GM23338 (cell line): ENCODE measurements around the gene PTS. TPM values are rescaled to one million over a fixed set of nuclear protein-coding genes. Genes with fewer than 3 reads are reported as not detected.

ENCODE experiments used
- ATAC-seq: fragments of 200-7000 bp; cut with Tn5 transposase; 3 replicates; pipeline ENCODE4 v1.9.1; 2020
- DNase-seq: peaks from one replicate; pipeline ENCODE4 v3.0.0-alpha.2; 2015; ENCODE audit warnings: low spot score
- H2AFZ ChIP-seq: fragments of 200-600 bp; sonication (generic); 2 replicates; pipeline ENCODE4 v1.8.0; 2016; ENCODE audit warnings: antibody characterized with exemption, mild to moderate bottlenecking, moderate library complexity
- H3F3A ChIP-seq: fragments of 200-600 bp; sonication (generic); replicated peaks from 2 replicates; pipeline ENCODE4 v1.8.0; 2017; ENCODE audit warnings: antibody characterized with exemption, mixed run types, low read depth
- H3K27ac ChIP-seq: fragments of 200-600 bp; sonication (generic); 2 replicates; pipeline ENCODE4 v1.6.1; 2016; ENCODE audit warnings: low read depth
- H3K27me3 ChIP-seq: fragments of 200-600 bp; sonication (generic); 2 replicates; pipeline ENCODE4 v1.8.0; 2016; ENCODE audit warnings: mild to moderate bottlenecking, mixed run types, moderate library complexity; ENCODE audit not compliant: insufficient read depth
- H3K36me3 ChIP-seq: fragments of 200-600 bp; sonication (generic); 2 replicates; pipeline ENCODE4 v1.8.0; 2016; ENCODE audit warnings: mild to moderate bottlenecking; ENCODE audit not compliant: insufficient read depth
- H3K4me1 ChIP-seq: fragments of 200-600 bp; sonication (generic); 2 replicates; pipeline ENCODE4 v1.8.0; 2016; ENCODE audit warnings: mild to moderate bottlenecking, moderate library complexity; ENCODE audit not compliant: insufficient read depth
- H3K4me2 ChIP-seq: fragments of 200-600 bp; sonication (generic); 2 replicates; pipeline ENCODE4 v1.7.1; 2017; ENCODE audit warnings: mixed run types
- H3K4me3 ChIP-seq: fragments of 200-600 bp; sonication (generic); 2 replicates; pipeline ENCODE4 v1.6.1; 2016; ENCODE audit warnings: mixed run types
- H3K79me2 ChIP-seq: fragments of 200-600 bp; sonication (generic); replicated peaks from 2 replicates; pipeline ENCODE4 v1.8.0; 2017; ENCODE audit warnings: mild to moderate bottlenecking; ENCODE audit not compliant: insufficient read depth
- H3K9me2 ChIP-seq: fragments of 200-600 bp; sonication (generic); 2 replicates; pipeline ENCODE4 v1.8.0; 2017; ENCODE audit not compliant: insufficient read depth
- H4K20me1 ChIP-seq: fragments of 200-600 bp; sonication (generic); replicated peaks from 2 replicates; pipeline ENCODE4 v1.8.0; 2017; ENCODE audit warnings: mild to moderate bottlenecking; ENCODE audit not compliant: insufficient read depth
- H3K27ac Mint-ChIP-seq: 2 replicates; pipeline ENCODE4 v1.8.0; 2020; ENCODE audit warnings: inconsistent platforms, mild to moderate bottlenecking, moderate library complexity, mixed read lengths
- H3K27me3 Mint-ChIP-seq: 3 replicates; pipeline ENCODE4 v1.8.0; 2022; ENCODE audit warnings: low read depth, mild to moderate bottlenecking, moderate library complexity, mixed read lengths, inconsistent platforms; ENCODE audit not compliant: insufficient read depth, poor library complexity
- H3K36me3 Mint-ChIP-seq: 3 replicates; pipeline ENCODE4 v1.8.0; 2021; ENCODE audit warnings: low read depth, mild to moderate bottlenecking, inconsistent platforms, moderate library complexity, mixed read lengths
- H3K4me1 Mint-ChIP-seq: 3 replicates; pipeline ENCODE4 v1.8.0; 2020; ENCODE audit warnings: mild to moderate bottlenecking, inconsistent platforms, mixed read lengths
- H3K4me3 Mint-ChIP-seq: 3 replicates; pipeline ENCODE4 v1.8.0; 2021; ENCODE audit warnings: moderate library complexity, mild to moderate bottlenecking, inconsistent platforms, mixed read lengths
- H3K9me3 Mint-ChIP-seq: 3 replicates; pipeline ENCODE4 v1.8.0; 2020; ENCODE audit warnings: moderate library complexity, mild to moderate bottlenecking, inconsistent platforms, mixed read lengths
- CREB1 ChIP-seq: fragments of 250-450 bp; sonication (Bioruptor Pico); IDR thresholded peaks from 2 replicates; pipeline ENCODE4 v1.5.0; 2020; ENCODE audit warnings: low read depth, mild to moderate bottlenecking, moderate library complexity
- CTCF ChIP-seq, 2 experiments: fragments of 200-600 bp in 1 of 2; sonication (generic) in 1 of 2; conservative IDR thresholded peaks; 2 replicates each; pipeline versions ENCODE4 v1.5.1 to v1.6.1; 2016 to 2017; ENCODE audit warnings: antibody characterized with exemption in 2 of 2, low read depth in 2 of 2, mild to moderate bottlenecking in 2 of 2, moderate library complexity in 1 of 2
- EZH2 ChIP-seq: fragments of 200-600 bp; sonication (generic); IDR thresholded peaks from one replicate; pipeline ENCODE4 v1.8.0; 2017; ENCODE audit warnings: antibody characterized with exemption, mild to moderate bottlenecking, low read depth; ENCODE audit not compliant: unreplicated experiment
- EZH2phosphoT487 ChIP-seq: fragments of 200-600 bp; sonication (generic); IDR thresholded peaks from one replicate; pipeline ENCODE4 v1.8.1; 2018; ENCODE audit warnings: antibody characterized with exemption; ENCODE audit not compliant: unreplicated experiment
- JUNB ChIP-seq: IDR thresholded peaks from one replicate; pipeline ENCODE4 v1.6.1; 2016; ENCODE audit warnings: antibody characterized with exemption; ENCODE audit not compliant: unreplicated experiment
- NANOG ChIP-seq: IDR thresholded peaks from 2 replicates; pipeline ENCODE4 v1.6.1; 2016; ENCODE audit warnings: antibody characterized with exemption, borderline replicate concordance
- POLR2AphosphoS5 ChIP-seq: IDR thresholded peaks from 2 replicates; pipeline ENCODE4 v1.6.1; 2016; ENCODE audit warnings: antibody characterized with exemption, low read depth
- STAT1 ChIP-seq: IDR thresholded peaks from one replicate; pipeline ENCODE4 v1.6.1; 2016; ENCODE audit warnings: antibody characterized with exemption; ENCODE audit not compliant: unreplicated experiment
- ZNF114 ChIP-seq: fragments of 250-450 bp; sonication (Bioruptor Pico); IDR thresholded peaks from 2 replicates; pipeline ENCODE4 v1.5.0; 2020; ENCODE audit warnings: mild to moderate bottlenecking, moderate library complexity
- ZNF331 ChIP-seq: fragments of 250-450 bp; sonication (Bioruptor Pico); IDR thresholded peaks from 2 replicates; pipeline ENCODE4 v1.5.0; 2020; ENCODE audit warnings: low read depth, mild to moderate bottlenecking, moderate library complexity
- ZNF462 ChIP-seq: fragments of 250-450 bp; sonication (Bioruptor Pico); IDR thresholded peaks from 2 replicates; pipeline ENCODE4 v1.5.0; 2020; ENCODE audit warnings: mild to moderate bottlenecking, moderate library complexity
- polyA plus RNA-seq: library from polyadenylated mRNA; unstranded; fragments of >200 nt; fragmentation: Nextera tagmentation; extraction: Ambion mirVana; gene quantifications from 2 replicates; pipeline ENCODE4 v1.2.1, GENCODE V29; 2016
- total RNA-seq: library from RNA; depleted of rRNA; stranded (reverse); fragments of >200 nt; shearing (Covaris generic); gene quantifications from 2 replicates; pipeline ENCODE4 v1.2.3, GENCODE V29; 2014
- TF ChIP-seq, protein P1 (sequence below): IDR thresholded peaks from one replicate; pipeline ENCODE4 v1.6.1; 2018; ENCODE audit warnings: antibody characterized with exemption; ENCODE audit not compliant: unreplicated experiment
- TF ChIP-seq, protein P2 (sequence below): IDR thresholded peaks from 2 replicates; pipeline ENCODE4 v1.6.1; 2016; ENCODE audit warnings: antibody characterized with exemption

PTS gene
- total and polyA plus RNA-seq, 2 experiments from 2014 or later, result 19.9 to 85.5 TPM

DNA sequence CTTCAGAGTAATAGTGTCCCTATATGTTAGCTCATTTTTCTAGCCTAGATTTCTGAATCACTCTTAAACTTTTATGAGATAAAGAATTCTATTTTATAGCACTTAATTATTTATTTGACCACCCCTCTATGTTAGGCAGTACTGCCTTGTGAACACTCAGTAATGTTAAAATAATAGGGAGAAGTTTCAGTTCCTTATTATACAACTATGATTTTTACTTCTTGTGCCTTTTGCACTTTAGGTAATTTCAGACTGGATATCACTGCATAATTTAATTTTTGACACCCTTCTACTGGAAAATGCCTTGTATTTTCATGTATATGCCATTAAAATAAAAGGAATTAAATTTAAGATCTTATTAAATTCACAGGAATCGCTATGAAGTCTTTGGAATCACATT lies 47.8 kb upstream of the PTS start:
- H3K4me2 ChIP-seq, result no peak overlapping the region
- TF ChIP-seq EZH2 (no peak), JUNB (no peak), ZNF462 (CRISPR knock-in tag) (no peak), ZNF114 (CRISPR knock-in tag) (no peak), NANOG (no peak), ZNF331 (CRISPR knock-in tag) (no peak), STAT1 (no peak), POLR2AphosphoS5 (no peak), EZH2phosphoT487 (no peak), CTCF (conservative IDR thresholded peaks at IDR 0.05; ENCODE audit: low read depth in 2 of 2) (no peak), CREB1 (no peak)
- TF ChIP-seq, protein P1, sequence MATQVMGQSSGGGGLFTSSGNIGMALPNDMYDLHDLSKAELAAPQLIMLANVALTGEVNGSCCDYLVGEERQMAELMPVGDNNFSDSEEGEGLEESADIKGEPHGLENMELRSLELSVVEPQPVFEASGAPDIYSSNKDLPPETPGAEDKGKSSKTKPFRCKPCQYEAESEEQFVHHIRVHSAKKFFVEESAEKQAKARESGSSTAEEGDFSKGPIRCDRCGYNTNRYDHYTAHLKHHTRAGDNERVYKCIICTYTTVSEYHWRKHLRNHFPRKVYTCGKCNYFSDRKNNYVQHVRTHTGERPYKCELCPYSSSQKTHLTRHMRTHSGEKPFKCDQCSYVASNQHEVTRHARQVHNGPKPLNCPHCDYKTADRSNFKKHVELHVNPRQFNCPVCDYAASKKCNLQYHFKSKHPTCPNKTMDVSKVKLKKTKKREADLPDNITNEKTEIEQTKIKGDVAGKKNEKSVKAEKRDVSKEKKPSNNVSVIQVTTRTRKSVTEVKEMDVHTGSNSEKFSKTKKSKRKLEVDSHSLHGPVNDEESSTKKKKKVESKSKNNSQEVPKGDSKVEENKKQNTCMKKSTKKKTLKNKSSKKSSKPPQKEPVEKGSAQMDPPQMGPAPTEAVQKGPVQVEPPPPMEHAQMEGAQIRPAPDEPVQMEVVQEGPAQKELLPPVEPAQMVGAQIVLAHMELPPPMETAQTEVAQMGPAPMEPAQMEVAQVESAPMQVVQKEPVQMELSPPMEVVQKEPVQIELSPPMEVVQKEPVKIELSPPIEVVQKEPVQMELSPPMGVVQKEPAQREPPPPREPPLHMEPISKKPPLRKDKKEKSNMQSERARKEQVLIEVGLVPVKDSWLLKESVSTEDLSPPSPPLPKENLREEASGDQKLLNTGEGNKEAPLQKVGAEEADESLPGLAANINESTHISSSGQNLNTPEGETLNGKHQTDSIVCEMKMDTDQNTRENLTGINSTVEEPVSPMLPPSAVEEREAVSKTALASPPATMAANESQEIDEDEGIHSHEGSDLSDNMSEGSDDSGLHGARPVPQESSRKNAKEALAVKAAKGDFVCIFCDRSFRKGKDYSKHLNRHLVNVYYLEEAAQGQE, result no peak
- TF ChIP-seq, protein P2, sequence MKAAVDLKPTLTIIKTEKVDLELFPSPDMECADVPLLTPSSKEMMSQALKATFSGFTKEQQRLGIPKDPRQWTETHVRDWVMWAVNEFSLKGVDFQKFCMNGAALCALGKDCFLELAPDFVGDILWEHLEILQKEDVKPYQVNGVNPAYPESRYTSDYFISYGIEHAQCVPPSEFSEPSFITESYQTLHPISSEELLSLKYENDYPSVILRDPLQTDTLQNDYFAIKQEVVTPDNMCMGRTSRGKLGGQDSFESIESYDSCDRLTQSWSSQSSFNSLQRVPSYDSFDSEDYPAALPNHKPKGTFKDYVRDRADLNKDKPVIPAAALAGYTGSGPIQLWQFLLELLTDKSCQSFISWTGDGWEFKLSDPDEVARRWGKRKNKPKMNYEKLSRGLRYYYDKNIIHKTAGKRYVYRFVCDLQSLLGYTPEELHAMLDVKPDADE, result no peak
- H3K79me2 ChIP-seq, result no peaks in the 10 kb centered on the region
- H3K27me3 ChIP-seq, result no peaks in the 10 kb centered on the region
- no peak overlapping the region for H3K4me3 ChIP-seq
- H3F3A ChIP-seq, result no peaks in the 10 kb centered on the region
- Mint-ChIP-seq H3K9me3 (no peaks in the 10 kb centered on the region), H3K27me3 (peaks cover 4% of the 10 kb centered on the region), H3K27ac (no peak overlapping the region), H3K4me3 (no peak overlapping the region), H3K36me3 (no peaks in the 10 kb centered on the region; the same call in 2 of the 3 replicates), H3K4me1 (no peaks in the 10 kb centered on the region; the same call in 2 of the 3 replicates)
- H2AFZ ChIP-seq, result no peak overlapping the region
- H3K4me1 ChIP-seq, result no peaks in the 10 kb centered on the region; the same call in 1 of the 2 replicates
- no peak for ATAC-seq
- no peaks in the 10 kb centered on the region for H3K9me2 ChIP-seq
- DNase-seq, result no peak
- no peak overlapping the region for H3K27ac ChIP-seq
- H4K20me1 ChIP-seq, result no peaks in the 10 kb centered on the region
- no peaks in the 10 kb centered on the region for H3K36me3 ChIP-seq
